HCT116 (cell line): ENCODE results near the gene CUL4A. TPM values are rescaled to one million over a fixed set of nuclear protein-coding genes. Genes with fewer than 3 reads are reported as not detected.

Experiments used
- ATAC-seq: fragments of 200-7000 bp; cut with Tn5 transposase; 2 replicates; pipeline ENCODE4 v1.9.1; 2020; ENCODE audit warnings: mild to moderate bottlenecking, moderate library complexity
- BruUV-seq: library from RNA; stranded (reverse); fragments of 400-500 nt; replicated peaks from 2 replicates; lab custom pipeline; 2021; lab: Mats Ljungman, UMichigan
- CTCF ChIA-PET: fragments of 300-600 bp; sonication (Branson Sonifier 250); formaldehyde crosslinking; loops from one replicate; lab custom pipeline; 2021; ENCODE audit warnings: antibody characterized with exemption; lab: Charles Lee
- POLR2A ChIA-PET: fragments of 300-600, 350-600 bp; sonication (Branson Sonifier 250); formaldehyde crosslinking; loops from one replicate; lab custom pipeline; 2021; ENCODE audit warnings: antibody characterized with exemption; lab: Charles Lee
- RAD21 ChIA-PET, 2 experiments: fragments of 300-600 bp; sonication (Branson Sonifier 250); formaldehyde crosslinking; loops; one replicate each; lab custom pipeline; 2023; ENCODE audit warnings: low total read pairs in 2 of 2; ENCODE audit not compliant: uncharacterized antibody in 2 of 2, unreplicated experiment in 2 of 2, low non-redundant PET in 1 of 2; lab: Charles Lee
- DNase-seq: peaks from one replicate; pipeline ENCODE4 v3.0.0-alpha.2; 2010; ENCODE audit warnings: low read depth, low spot score
- H2AFZ ChIP-seq: fragments of 200-600 bp; shearing (Covaris generic), sonication (generic); 2 replicates; pipeline ENCODE4 v1.6.1; 2017; ENCODE audit warnings: low read depth, mixed run types, mixed read lengths, antibody characterized with exemption, low read length; ENCODE audit not compliant: poor library complexity, severe bottlenecking
- H3K27ac ChIP-seq: 2 replicates; pipeline ENCODE4 v1.5.1; 2012; ENCODE audit warnings: low read depth, low read length
- H3K27me3 ChIP-seq: fragments of 200-600 bp; sonication (generic); 2 replicates; pipeline ENCODE4 v1.6.1; 2016; ENCODE audit warnings: mixed run types, low read length, mixed read lengths; ENCODE audit not compliant: insufficient read depth
- H3K36me3 ChIP-seq, 2 experiments: fragments of 200-500 bp in 1 of 2; fragments of 200-600 bp in 1 of 2; sonication (Bioruptor generic) in 1 of 2; sonication (generic) in 1 of 2; 2 replicates each; pipeline versions ENCODE4 v1.5.1 to v1.6.1; 2014 to 2016; ENCODE audit warnings: low read length in 2 of 2, inconsistent platforms in 1 of 2, mixed read lengths in 1 of 2, mixed run types in 1 of 2; ENCODE audit not compliant: insufficient read depth in 2 of 2, control insufficient read depth in 1 of 2
- H3K4me1 ChIP-seq, 2 experiments: fragments of 200-600 bp in 1 of 2; sonication (generic) in 1 of 2; 2 replicates each; pipeline versions ENCODE4 v1.5.1 to v1.6.1; 2012 to 2017; ENCODE audit warnings: low read length in 2 of 2, inconsistent platforms in 1 of 2, mild to moderate bottlenecking in 1 of 2, mixed read lengths in 1 of 2, mixed run types in 1 of 2, moderate library complexity in 1 of 2; ENCODE audit not compliant: insufficient read depth in 2 of 2, control insufficient read depth in 1 of 2
- H3K4me2 ChIP-seq: fragments of 200-600 bp; sonication (generic); 2 replicates; pipeline ENCODE4 v1.6.1; 2017; ENCODE audit warnings: mixed run types, low read length, mixed read lengths
- H3K4me3 ChIP-seq, 2 experiments: fragments of 200-600 bp in 1 of 2; sonication (generic) in 1 of 2; replicated peaks in 1 of 2; 2 replicates each; pipeline ENCODE4 v1.5.1; 2011 to 2016; ENCODE audit warnings: low read length in 2 of 2, control low read depth in 1 of 2, low read depth in 1 of 2, mild to moderate bottlenecking in 1 of 2, mixed read lengths in 1 of 2, mixed run types in 1 of 2
- H3K79me2 ChIP-seq: fragments of 200-600 bp; sonication (generic); 2 replicates; pipeline ENCODE4 v1.6.1; 2017; ENCODE audit warnings: mild to moderate bottlenecking, mixed run types, low read length, moderate library complexity, mixed read lengths; ENCODE audit not compliant: insufficient read depth
- H3K9ac ChIP-seq: fragments of 200-600 bp; sonication (generic); 2 replicates; pipeline ENCODE4 v1.6.1; 2016; ENCODE audit warnings: low read length, mixed read lengths
- H3K9me2 ChIP-seq: fragments of 200-600 bp; sonication (generic), shearing (Covaris generic); 2 replicates; pipeline ENCODE4 v1.6.1; 2017; ENCODE audit warnings: mixed run types, mild to moderate bottlenecking, moderate library complexity; ENCODE audit not compliant: insufficient read depth
- H3K9me3 ChIP-seq, 2 experiments: fragments of 200-500 bp in 1 of 2; fragments of 200-600 bp in 1 of 2; sonication (Bioruptor generic) in 1 of 2; sonication (generic) in 1 of 2; 2 replicates each; pipeline ENCODE4 v1.6.1; 2014 to 2017; ENCODE audit warnings: low read length in 2 of 2, mixed read lengths in 2 of 2, inconsistent platforms in 1 of 2, low read depth in 1 of 2, mild to moderate bottlenecking in 1 of 2, mixed run types in 1 of 2, moderate library complexity in 1 of 2; ENCODE audit not compliant: control insufficient read depth in 1 of 2, insufficient read depth in 1 of 2
- H4K20me1 ChIP-seq: fragments of 200-600 bp; sonication (generic), shearing (Covaris generic); 2 replicates; pipeline ENCODE4 v1.6.1; 2017; ENCODE audit warnings: mixed run types, mild to moderate bottlenecking, moderate library complexity; ENCODE audit not compliant: insufficient read depth
- CBX3 ChIP-seq: IDR thresholded peaks from 2 replicates; pipeline ENCODE4 v1.6.1; 2012; ENCODE audit warnings: low read depth
- CEBPB ChIP-seq: IDR thresholded peaks from 2 replicates; pipeline ENCODE4 v1.6.1; 2012; ENCODE audit warnings: low read depth
- CTCF ChIP-seq, 3 experiments: fragments of 200-600 bp in 1 of 3; sonication (generic) in 1 of 3; IDR thresholded peaks in 2 of 3; conservative IDR thresholded peaks in 1 of 3; 2 replicates each; pipeline ENCODE4 v1.5.1; 2012 to 2017; ENCODE audit warnings: low read depth in 2 of 3, low read length in 2 of 3, antibody characterized with exemption in 1 of 3, borderline replicate concordance in 1 of 3, control low read depth in 1 of 3, mild to moderate bottlenecking in 1 of 3, mixed read lengths in 1 of 3, mixed run types in 1 of 3, moderate library complexity in 1 of 3; ENCODE audit not compliant: insufficient read depth in 1 of 3
- EGR1 ChIP-seq: IDR thresholded peaks from 2 replicates; pipeline ENCODE4 v1.6.1; 2012; ENCODE audit warnings: low read depth
- ELF1 ChIP-seq: IDR thresholded peaks from 2 replicates; pipeline ENCODE4 v1.6.1; 2012; ENCODE audit warnings: low read depth, borderline replicate concordance
- EZH2 ChIP-seq: fragments of 200-600 bp; sonication (generic); IDR thresholded peaks from 2 replicates; pipeline ENCODE4 v1.6.1; 2017; ENCODE audit warnings: antibody characterized with exemption, mixed run types
- EZH2phosphoT487 ChIP-seq: fragments of 200-600 bp; IDR thresholded peaks from 2 replicates; pipeline ENCODE4 v1.6.1; 2018; ENCODE audit warnings: antibody characterized with exemption, borderline replicate concordance
- FOSL1 ChIP-seq: IDR thresholded peaks from 2 replicates; pipeline ENCODE4 v1.6.1; 2012; ENCODE audit warnings: low read depth
- JUND ChIP-seq: IDR thresholded peaks from 2 replicates; pipeline ENCODE4 v1.6.1; 2012
- MAX ChIP-seq: IDR thresholded peaks from 2 replicates; pipeline ENCODE4 v1.6.1; 2012
- POLR2A ChIP-seq: IDR thresholded peaks from 2 replicates; pipeline ENCODE4 v1.7.0; 2011; ENCODE audit warnings: borderline replicate concordance; ENCODE audit not compliant: insufficient read depth, insufficient read length; ENCODE audit errors: extremely low read depth
- POLR2AphosphoS5 ChIP-seq: IDR thresholded peaks from 2 replicates; pipeline ENCODE4 v1.6.1; 2011; ENCODE audit warnings: mild to moderate bottlenecking, low read depth, low read length, moderate library complexity
- RAD21 ChIP-seq: IDR thresholded peaks from 2 replicates; pipeline ENCODE4 v1.6.1; 2012; ENCODE audit warnings: low read depth, mild to moderate bottlenecking
- REST ChIP-seq: IDR thresholded peaks from 2 replicates; pipeline ENCODE4 v1.6.1; 2012; ENCODE audit warnings: low read depth
- SIN3A ChIP-seq: IDR thresholded peaks from 2 replicates; pipeline ENCODE4 v1.6.1; 2012; ENCODE audit warnings: low read depth
- SP1 ChIP-seq: IDR thresholded peaks from 2 replicates; pipeline ENCODE4 v1.6.1; 2012; ENCODE audit warnings: low read depth
- YY1 ChIP-seq: IDR thresholded peaks from 2 replicates; pipeline ENCODE4 v1.6.1; 2011; ENCODE audit warnings: low read length, low read depth, moderate library complexity, mild to moderate bottlenecking; ENCODE audit not compliant: insufficient replicate concordance; ENCODE audit errors: extremely low read depth
- ZNF274 ChIP-seq: fragments of 200-500 bp; sonication (Bioruptor generic); IDR thresholded peaks from 2 replicates; pipeline ENCODE4 v1.6.1; 2014; ENCODE audit warnings: mild to moderate bottlenecking, low read depth, low read length, inconsistent platforms
- intact Hi-C: fragments of 100-400 bp; cut with micrococcal nuclease; formaldehyde crosslinking; loops from 2 replicates; pipeline ENCODE4 v1.10.0; 2022
- total RNA-seq: library from RNA; stranded (reverse); gene quantifications from one replicate; pipeline ENCODE4 v1.2.1, GENCODE V29; 2021; ENCODE audit not compliant: unreplicated experiment

Gene CUL4A
- total RNA-seq, 1 experiment from 2014 or later: 76.5 TPM

DNA sequence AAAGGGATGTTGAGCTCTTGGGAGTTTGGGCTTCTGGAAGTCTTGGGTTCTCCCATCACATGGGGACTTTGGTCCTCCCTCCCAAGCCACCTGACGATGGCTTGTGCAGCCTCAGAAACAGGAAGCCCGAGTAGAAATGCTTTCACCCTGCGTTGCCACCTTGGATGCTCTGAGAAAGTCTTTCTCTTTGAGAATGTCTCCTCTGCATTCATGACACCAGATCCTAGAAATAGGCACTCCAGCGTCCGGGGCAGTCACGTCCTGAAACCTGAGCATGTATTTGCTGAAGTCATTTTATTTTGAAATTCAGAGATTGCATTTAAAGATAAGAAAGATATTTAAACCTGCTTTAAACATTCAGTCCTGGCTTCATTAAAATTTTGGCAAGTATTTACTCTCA, 34.4 kb downstream of the CUL4A start:
- TF ChIP-seq REST (no peak), JUND (no peak), POLR2A (no peak), POLR2AphosphoS5 (no peak), EZH2 (no peak), SIN3A (no peak), EZH2phosphoT487 (no peak), YY1 (no peak), ZNF274 (no peak), RAD21 (no peak), EGR1 (no peak), CBX3 (no peak), CEBPB (no peak), MAX (no peak), FOSL1 (no peak), ELF1 (no peak), SP1 (no peak), CTCF (IDR thresholded peaks at IDR 0.05 in 2 of 3, conservative IDR thresholded peaks at IDR 0.05 in 1 of 3; ENCODE audit: borderline replicate concordance in 1 of 3, insufficient read depth in 1 of 3, low read depth in 2 of 3, low read length in 2 of 3) (no peak)
- DNase-seq (no peak), ATAC-seq (no peak)
- Histone ChIP-seq H3K4me3 (no peak overlapping the region), H3K4me2 (no peak overlapping the region), H3K9me3 (no peaks in the 10 kb centered on the region), H3K79me2 (no peaks in the 10 kb centered on the region), H3K27me3 (no peaks in the 10 kb centered on the region), H3K4me1 (no peaks in the 10 kb centered on the region), H3K9me2 (no peaks in the 10 kb centered on the region), H2AFZ (no peak overlapping the region), H4K20me1 (no peaks in the 10 kb centered on the region), H3K9ac (no peak overlapping the region), H3K27ac (no peak overlapping the region), H3K36me3 (peaks cover 37 to 65% of the 10 kb centered on the region in 2 experiments)
- ChIA-PET CTCF (no interaction called here), RAD21 (no interaction called here), POLR2A (no interaction called here)
- no TSS peak for BruUV-seq
- intact Hi-C loops: no loop called here
